ENCODE measurements around the gene PROZ. TPM values are rescaled to one million over a fixed set of nuclear protein-coding genes. Genes with fewer than 3 reads are reported as not detected.

Gene PROZ
- total RNA-seq, 6 experiments from 2014 or later, result not detected

DNA sequence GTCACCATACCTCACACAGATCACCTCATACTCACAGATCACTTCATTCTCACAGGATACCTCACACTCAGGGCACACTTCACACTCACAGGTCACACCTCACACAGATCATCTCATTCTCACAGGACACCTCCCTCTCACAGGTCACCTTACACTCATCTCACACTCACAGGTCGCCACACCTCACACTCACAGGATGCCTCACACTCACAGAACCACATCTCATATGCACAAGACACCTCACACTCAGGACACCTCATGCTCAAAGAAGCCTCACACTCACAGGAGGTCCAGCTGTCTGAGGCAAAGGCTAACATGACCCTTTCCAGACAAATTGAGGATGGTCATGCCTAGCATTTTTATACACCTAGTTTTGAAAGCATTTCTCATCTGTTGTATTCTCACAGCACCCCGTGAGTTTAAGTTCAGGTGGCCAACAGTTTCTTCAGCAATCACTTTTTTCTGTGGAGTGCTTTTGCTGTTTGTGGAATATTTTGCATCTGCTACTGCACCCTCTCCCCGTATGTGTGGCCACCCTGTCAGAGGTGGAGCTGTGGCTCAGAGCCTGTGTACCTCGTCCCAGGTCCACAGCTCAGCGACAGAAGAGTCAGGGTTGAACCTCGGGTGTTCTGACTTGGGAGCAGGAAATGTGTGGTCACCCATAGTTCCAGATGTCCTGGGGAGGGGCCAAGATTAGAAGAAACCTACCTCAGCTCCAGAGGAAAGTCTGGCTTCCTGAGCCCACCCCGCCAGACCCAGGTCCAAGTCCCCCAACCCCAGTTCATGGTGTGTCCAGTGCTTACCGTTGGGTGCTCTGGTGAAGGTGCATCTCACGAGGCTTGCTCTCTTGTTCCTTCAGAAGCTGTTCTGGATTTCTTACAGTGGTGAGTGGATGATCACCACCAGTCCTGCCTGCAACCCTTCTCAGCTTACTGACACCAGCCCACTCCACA is 45.3 kb upstream of the PROZ start:
- Mint-ChIP-seq H3K9me3 (peaks cover 5% of the 10 kb centered on the region), H3K4me1 (ENCODE audit: low read depth) (peaks cover 6% of the 10 kb centered on the region), H3K36me3 (ENCODE audit: low read depth) (no peaks in the 10 kb centered on the region), H3K27me3 (ENCODE audit: insufficient read depth) (peaks cover 21% of the 10 kb centered on the region), H3K4me3 (no peak overlapping the region), H3K27ac (no peak overlapping the region)
- TF ChIP-seq CTCF (IDR thresholded peaks at IDR 0.05), result no peak
- DNase-seq, result no peak

DNA sequence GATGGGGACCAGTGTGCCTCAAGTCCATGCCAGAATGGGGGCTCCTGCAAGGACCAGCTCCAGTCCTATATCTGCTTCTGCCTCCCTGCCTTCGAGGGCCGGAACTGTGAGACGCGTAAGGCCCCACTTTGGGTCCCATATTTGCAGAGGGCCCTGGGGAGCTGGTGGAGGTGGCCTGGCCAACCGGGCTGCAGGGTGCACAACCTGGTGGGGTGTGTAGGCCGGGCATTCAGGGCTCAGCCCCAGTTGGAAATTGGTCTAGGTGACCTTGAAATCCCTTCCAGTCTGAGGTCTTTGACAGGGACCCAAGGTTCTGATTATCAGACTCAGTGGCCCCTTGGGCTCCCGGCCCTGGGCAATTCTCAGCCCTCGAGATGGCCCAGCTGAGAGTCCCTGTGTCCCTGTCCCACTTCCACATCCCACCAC is 44.6 kb upstream of the PROZ start:
- peaks cover 6% of the 10 kb centered on the region for H3K4me1 Mint-ChIP-seq (ENCODE audit: low read depth)
- TF ChIP-seq CTCF (IDR thresholded peaks at IDR 0.05), result no peak
- H3K4me3 Mint-ChIP-seq, result no peak overlapping the region
- no peak for DNase-seq
- H3K36me3 Mint-ChIP-seq (ENCODE audit: low read depth), result no peaks in the 10 kb centered on the region
- H3K27ac Mint-ChIP-seq, result no peak overlapping the region
- peaks cover 5% of the 10 kb centered on the region for H3K9me3 Mint-ChIP-seq
- peaks cover 21% of the 10 kb centered on the region for H3K27me3 Mint-ChIP-seq (ENCODE audit: insufficient read depth)

DNA sequence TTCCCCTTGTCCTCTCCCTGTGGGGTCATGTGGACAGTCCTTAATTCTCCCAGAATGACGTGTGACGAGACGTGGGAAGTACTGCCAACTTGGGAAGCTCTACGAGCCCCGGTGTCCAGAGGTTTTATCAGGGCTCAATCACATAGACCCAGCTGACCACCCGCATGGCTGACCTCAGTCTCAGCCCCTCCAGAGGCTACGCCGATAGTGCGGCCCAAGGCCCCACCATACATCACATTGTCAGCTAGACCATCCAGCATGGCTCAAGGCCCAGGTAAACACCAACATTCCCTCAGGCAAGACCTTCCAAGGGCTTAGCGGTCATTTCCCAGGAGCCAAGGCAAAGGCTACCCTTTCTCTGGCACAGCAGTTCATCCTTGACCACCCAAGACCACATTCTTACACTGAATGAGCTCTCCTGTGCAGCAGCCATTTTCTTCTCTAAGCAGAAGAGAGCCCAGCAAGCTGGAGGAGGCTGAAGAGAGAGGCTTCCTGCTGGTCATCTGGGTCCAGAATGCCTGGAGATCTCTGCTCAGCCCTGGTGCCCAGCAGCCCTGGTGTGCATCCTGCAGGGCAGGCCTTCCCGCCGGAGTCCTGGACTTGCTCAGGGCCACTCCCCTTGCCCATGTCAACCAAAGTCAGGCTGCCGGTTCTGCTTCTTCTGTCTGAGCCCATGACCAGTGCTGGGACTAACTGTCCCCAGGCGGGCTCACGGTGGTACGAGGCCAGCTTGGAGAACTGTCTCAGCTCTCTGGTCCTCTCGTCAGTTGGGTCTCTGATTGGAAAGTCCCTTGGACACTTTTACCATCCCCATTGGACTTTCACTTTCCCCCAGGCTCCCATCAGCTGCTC is 43.7 kb upstream of the PROZ start:
- Mint-ChIP-seq H3K27ac (no peak overlapping the region), H3K9me3 (no peaks in the 10 kb centered on the region), H3K36me3 (ENCODE audit: low read depth) (no peaks in the 10 kb centered on the region), H3K4me3 (no peak overlapping the region), H3K4me1 (ENCODE audit: low read depth) (peaks cover 6% of the 10 kb centered on the region), H3K27me3 (ENCODE audit: insufficient read depth) (peaks cover 21% of the 10 kb centered on the region)
- no peak for TF ChIP-seq CTCF (IDR thresholded peaks at IDR 0.05)
- no peak for DNase-seq

- Mint-ChIP-seq H3K4me1 (ENCODE audit: low read depth) (peaks cover 6% of the 10 kb centered on the region), H3K9me3 (no peaks in the 10 kb centered on the region), H3K4me3 (no peak overlapping the region), H3K27me3 (ENCODE audit: insufficient read depth) (peaks cover 21% of the 10 kb centered on the region), H3K27ac (no peak overlapping the region), H3K36me3 (ENCODE audit: low read depth) (no peaks in the 10 kb centered on the region)
- no peak for DNase-seq
- TF ChIP-seq CTCF (IDR thresholded peaks at IDR 0.05), result no peak
Observed at GRCh38 chr13:113115363-113116205, 42.9 kb upstream of the PROZ start.

GRCh38 chr13:113116206-113116800 is 42.1 kb upstream of the PROZ start:
- Mint-ChIP-seq H3K9me3 (no peaks in the 10 kb centered on the region), H3K27me3 (ENCODE audit: insufficient read depth) (peaks cover 21% of the 10 kb centered on the region), H3K36me3 (ENCODE audit: low read depth) (no peaks in the 10 kb centered on the region), H3K4me3 (no peak overlapping the region), H3K27ac (no peak overlapping the region), H3K4me1 (ENCODE audit: low read depth) (peaks cover 6% of the 10 kb centered on the region)
- TF ChIP-seq CTCF (IDR thresholded peaks at IDR 0.05), result no peak
- no peak for DNase-seq

Data from HFFc6 (cell line).